Endothelial cell of umbilical vein (primary cell): ENCODE results near the gene OGFRL1.
"Not testable (repeated sequence)": the region's sequence is repeated elsewhere in the genome, so short reads cannot be mapped to it uniquely, and the experiment has no call there.

Experiments used
- CTCF ChIP-seq, 2 donors: IDR thresholded peaks; 1 replicate in 1 of 2; 2 replicates in 1 of 2; pipeline ENCODE4 v1.5.1; 2011; ENCODE audit warnings: low read length in 2 of 2, mild to moderate bottlenecking in 2 of 2, moderate library complexity in 2 of 2, control low read depth in 1 of 2, inconsistent platforms in 1 of 2, low read depth in 1 of 2; ENCODE audit not compliant: insufficient read depth in 1 of 2; ENCODE audit errors: extremely low read depth in 1 of 2
- GATA2 ChIP-seq: IDR thresholded peaks from 2 replicates; pipeline ENCODE4 v1.7.0; 2011; ENCODE audit warnings: low read depth, mild to moderate bottlenecking, moderate library complexity, mixed read lengths, low read length; ENCODE audit not compliant: insufficient read length, insufficient read depth
- POLR2A ChIP-seq: IDR thresholded peaks from 2 replicates; pipeline ENCODE4 v1.6.1; 2012; ENCODE audit warnings: low read depth, mild to moderate bottlenecking, control low read depth, low read length
- POLR2AphosphoS5 ChIP-seq: IDR thresholded peaks from 2 replicates; pipeline ENCODE4 v1.6.1; 2012; ENCODE audit warnings: low read depth, mild to moderate bottlenecking, control low read depth, low read length, moderate library complexity; ENCODE audit not compliant: insufficient read depth

- TF ChIP-seq POLR2AphosphoS5; GATA2; POLR2A; CTCF (IDR thresholded peaks at IDR 0.05; ENCODE audit: extremely low read depth in 1 of 2, insufficient read depth in 1 of 2, low read depth in 1 of 2, low read length in 2 of 2): not testable (repeated sequence)
Observed at GRCh38 chr6:71266392-71266791, 22.2 kb upstream of the OGFRL1 start.
